PFSK-1 (cell line): ENCODE results near the gene GLCCI1.

Experiments
- FOXP2 ChIP-seq: optimal IDR thresholded peaks from 2 replicates; pipeline ENCODE3; 2011; ENCODE audit warnings: borderline replicate concordance, control low read depth, inconsistent platforms; ENCODE audit not compliant: insufficient read depth; ENCODE audit errors: extremely low read length, extremely low read depth
- POLR2AphosphoS5 ChIP-seq: IDR thresholded peaks from 2 replicates; pipeline ENCODE4 v1.6.1; 2012; ENCODE audit warnings: low read depth, mild to moderate bottlenecking, control low read depth, low read length, moderate library complexity
- REST ChIP-seq, 2 experiments: IDR thresholded peaks; 2 replicates each; pipeline versions ENCODE4 v1.6.1 to v1.8.0; 2011 to 2012; ENCODE audit warnings: low read depth in 2 of 2, low read length in 2 of 2, control low read depth in 1 of 2, inconsistent platforms in 1 of 2, mild to moderate bottlenecking in 1 of 2, moderate library complexity in 1 of 2; ENCODE audit not compliant: insufficient read depth in 1 of 2
- SIN3A ChIP-seq: IDR thresholded peaks from 2 replicates; pipeline ENCODE4 v1.6.1; 2012; ENCODE audit warnings: mild to moderate bottlenecking, low read length, moderate library complexity, borderline replicate concordance; ENCODE audit not compliant: insufficient read depth
- TAF1 ChIP-seq: IDR thresholded peaks from 2 replicates; pipeline ENCODE4 v1.6.1; 2012; ENCODE audit warnings: low read length, control low read depth, borderline replicate concordance; ENCODE audit not compliant: insufficient read depth

Gene GLCCI1

GRCh38 chr7:8015746-8016120, 47.1 kb downstream of the GLCCI1 start:
- TF ChIP-seq REST (IDR thresholded peaks at IDR 0.05; ENCODE audit: insufficient read depth in 1 of 2, low read depth in 2 of 2, low read length in 2 of 2) (no peak), FOXP2 (no peak), SIN3A (no peak), POLR2AphosphoS5 (no peak), TAF1 (no peak)

GRCh38 chr7:8017423-8017822, 48.8 kb downstream of the GLCCI1 start:
- TF ChIP-seq REST (IDR thresholded peaks at IDR 0.05; ENCODE audit: insufficient read depth in 1 of 2, low read depth in 2 of 2, low read length in 2 of 2), result no peak
- TF ChIP-seq TAF1, result no peak
- TF ChIP-seq SIN3A, result no peak
- no peak for TF ChIP-seq POLR2AphosphoS5
- no peak for TF ChIP-seq FOXP2

GRCh38 chr7:8018961-8019360, 50.4 kb downstream of the GLCCI1 start:
- TF ChIP-seq FOXP2 (no peak), REST (IDR thresholded peaks at IDR 0.05; ENCODE audit: insufficient read depth in 1 of 2, low read depth in 2 of 2, low read length in 2 of 2) (no peak), SIN3A (no peak), TAF1 (no peak), POLR2AphosphoS5 (no peak)

GRCh38 chr7:8022628-8023027, 54.0 kb downstream of the GLCCI1 start:
- TF ChIP-seq REST (IDR thresholded peaks at IDR 0.05; ENCODE audit: insufficient read depth in 1 of 2, low read depth in 2 of 2, low read length in 2 of 2), result no peak
- no peak for TF ChIP-seq POLR2AphosphoS5
- no peak for TF ChIP-seq SIN3A
- TF ChIP-seq FOXP2, result no peak
- no peak for TF ChIP-seq TAF1

GRCh38 chr7:8035192-8035591, 66.6 kb downstream of the GLCCI1 start:
- TF ChIP-seq FOXP2 (no peak), REST (IDR thresholded peaks at IDR 0.05; ENCODE audit: insufficient read depth in 1 of 2, low read depth in 2 of 2, low read length in 2 of 2) (no peak), POLR2AphosphoS5 (no peak), TAF1 (no peak), SIN3A (no peak)
